ENCODE results near the gene ICOSLG.
"Not testable (repeated sequence)": the region's sequence is repeated elsewhere in the genome, so short reads cannot be mapped to it uniquely, and the experiment has no call there.

ICOSLG gene

DNA sequence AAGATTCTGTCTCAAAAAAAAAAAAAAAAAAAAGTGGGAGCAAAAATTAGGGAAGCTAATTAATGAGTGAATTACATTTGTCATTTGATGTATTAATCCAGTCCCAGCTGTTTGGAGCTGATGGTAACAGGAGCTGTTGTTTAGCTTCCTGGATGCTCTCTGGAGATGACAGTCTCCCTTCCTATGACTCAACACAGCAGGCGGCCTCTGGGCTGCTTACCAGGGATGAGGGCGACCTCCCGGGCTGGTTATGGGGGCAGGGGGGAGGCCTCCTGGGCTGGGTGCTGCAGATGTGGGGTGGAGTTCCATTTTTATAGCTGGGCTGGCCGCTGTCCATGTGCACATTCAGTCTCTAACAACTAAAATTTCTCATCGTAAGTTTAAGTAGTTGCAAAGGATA, 47.6 kb downstream of the ICOSLG start:
- H3K36me3 ChIP-seq (ENCODE audit: control insufficient read depth in 1 of 2, insufficient read depth in 2 of 2, low read length in 2 of 2); H3K9me3 ChIP-seq (ENCODE audit: control insufficient read depth in 1 of 2, low read length in 2 of 2); H3K4me1 ChIP-seq (ENCODE audit: control insufficient read depth in 1 of 2, insufficient read depth in 2 of 2, low read length in 2 of 2); H3K4me3 ChIP-seq (ENCODE audit: low read depth in 1 of 2, low read length in 2 of 2); H3K27me3 ChIP-seq (ENCODE audit: low read depth, low read length); H3K27ac ChIP-seq (ENCODE audit: low read length): not testable (repeated sequence)

DNA sequence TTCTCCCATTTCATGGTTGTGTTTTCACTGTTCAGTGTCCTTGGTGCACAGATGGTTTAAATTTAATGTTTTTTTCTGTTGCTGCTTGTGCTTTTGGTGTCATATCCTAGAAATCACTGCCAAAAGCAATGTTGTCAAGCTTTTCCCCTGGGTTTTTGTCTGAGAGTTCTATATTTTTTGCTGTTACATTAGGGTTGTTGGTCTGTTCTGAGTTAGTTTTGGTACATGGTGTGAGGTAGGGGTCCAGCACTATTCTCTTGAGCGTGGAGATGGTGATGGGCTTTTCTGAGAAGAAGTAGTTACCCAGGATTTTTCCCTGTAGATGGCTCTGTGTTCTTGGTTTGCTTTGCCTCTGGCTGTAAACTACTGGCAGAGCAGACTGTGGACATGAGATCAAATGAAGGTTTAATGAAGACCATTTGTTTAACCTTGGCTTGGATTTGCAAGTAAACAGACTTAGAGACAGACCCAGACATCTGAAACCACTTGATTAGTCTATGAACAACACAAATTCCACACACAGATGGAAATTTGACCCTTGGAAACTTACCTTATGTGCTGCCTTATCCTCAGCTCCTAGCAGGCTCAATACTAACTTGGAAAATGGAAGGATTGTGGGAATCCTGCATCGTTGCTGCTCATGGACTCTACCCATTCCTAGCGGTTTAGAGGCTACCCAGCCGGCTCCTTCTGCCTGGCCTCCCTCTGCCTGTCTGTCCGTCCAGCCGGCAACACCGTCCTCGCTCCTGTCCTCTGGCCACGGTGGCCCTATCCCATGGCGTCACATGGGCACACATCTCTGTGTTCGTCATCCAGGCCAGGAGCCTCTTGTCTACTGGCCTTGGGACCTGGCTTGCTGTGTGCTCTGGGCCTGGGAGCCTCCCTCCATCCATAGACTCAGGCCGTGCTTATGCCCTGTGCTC, 50.1 kb downstream of the ICOSLG start:
- not testable (repeated sequence) for H3K4me3 ChIP-seq (ENCODE audit: low read depth in 1 of 2, low read length in 2 of 2); H3K27ac ChIP-seq (ENCODE audit: low read length); H3K4me1 ChIP-seq (ENCODE audit: control insufficient read depth in 1 of 2, insufficient read depth in 2 of 2, low read length in 2 of 2); H3K36me3 ChIP-seq (ENCODE audit: control insufficient read depth in 1 of 2, insufficient read depth in 2 of 2, low read length in 2 of 2); H3K9me3 ChIP-seq (ENCODE audit: control insufficient read depth in 1 of 2, low read length in 2 of 2); H3K27me3 ChIP-seq (ENCODE audit: low read depth, low read length)

DNA sequence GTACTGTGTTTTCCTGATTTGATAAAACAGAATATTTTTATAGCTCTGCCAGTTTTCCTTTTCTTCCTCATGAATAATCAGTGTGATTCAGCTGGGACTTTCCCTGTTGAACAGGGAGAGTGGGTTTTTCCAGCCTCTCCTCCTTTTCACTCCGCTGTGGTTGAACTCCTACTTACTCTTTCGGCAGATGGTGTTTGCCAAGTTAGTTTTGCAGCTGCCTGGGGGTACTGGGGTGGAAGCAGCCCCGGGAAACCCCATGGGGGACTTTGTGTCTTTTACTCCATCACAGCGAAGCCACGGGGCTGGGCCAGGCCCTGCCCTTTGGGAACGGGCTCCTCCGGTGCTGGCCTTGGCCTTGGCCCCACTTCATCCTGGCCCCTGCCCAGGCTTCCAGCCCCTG, 55.9 kb downstream of the ICOSLG start:
- not testable (repeated sequence) for H3K4me3 ChIP-seq (ENCODE audit: low read depth in 1 of 2, low read length in 2 of 2); H3K36me3 ChIP-seq (ENCODE audit: control insufficient read depth in 1 of 2, insufficient read depth in 2 of 2, low read length in 2 of 2); H3K4me1 ChIP-seq (ENCODE audit: control insufficient read depth in 1 of 2, insufficient read depth in 2 of 2, low read length in 2 of 2); H3K9me3 ChIP-seq (ENCODE audit: control insufficient read depth in 1 of 2, low read length in 2 of 2); H3K27me3 ChIP-seq (ENCODE audit: low read depth, low read length); H3K27ac ChIP-seq (ENCODE audit: low read length)

DNA sequence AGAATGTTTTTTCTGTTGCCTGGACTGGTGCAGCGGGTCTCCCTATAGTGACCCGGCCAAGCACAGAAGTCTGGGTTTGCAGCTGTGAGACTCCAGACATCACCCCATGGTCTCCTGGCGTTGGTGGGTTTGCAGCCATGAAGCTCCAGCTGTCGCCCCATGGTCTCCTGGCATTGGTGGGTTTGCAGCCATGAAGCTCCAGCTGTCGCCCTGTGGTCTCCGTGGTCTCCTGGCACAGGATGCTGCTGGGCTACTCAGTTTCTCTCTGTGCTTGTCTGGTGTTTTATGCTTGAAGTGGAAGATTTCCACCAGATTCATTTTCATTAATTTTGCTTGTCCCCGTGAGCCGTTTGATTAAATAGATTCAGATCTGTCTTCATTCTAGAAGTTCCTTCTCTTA, 58.5 kb downstream of the ICOSLG start:
- H3K36me3 ChIP-seq (ENCODE audit: control insufficient read depth in 1 of 2, insufficient read depth in 2 of 2, low read length in 2 of 2); H3K4me1 ChIP-seq (ENCODE audit: control insufficient read depth in 1 of 2, insufficient read depth in 2 of 2, low read length in 2 of 2); H3K4me3 ChIP-seq (ENCODE audit: low read depth in 1 of 2, low read length in 2 of 2); H3K27me3 ChIP-seq (ENCODE audit: low read depth, low read length); H3K27ac ChIP-seq (ENCODE audit: low read length); H3K9me3 ChIP-seq (ENCODE audit: control insufficient read depth in 1 of 2, low read length in 2 of 2): not testable (repeated sequence)

DNA sequence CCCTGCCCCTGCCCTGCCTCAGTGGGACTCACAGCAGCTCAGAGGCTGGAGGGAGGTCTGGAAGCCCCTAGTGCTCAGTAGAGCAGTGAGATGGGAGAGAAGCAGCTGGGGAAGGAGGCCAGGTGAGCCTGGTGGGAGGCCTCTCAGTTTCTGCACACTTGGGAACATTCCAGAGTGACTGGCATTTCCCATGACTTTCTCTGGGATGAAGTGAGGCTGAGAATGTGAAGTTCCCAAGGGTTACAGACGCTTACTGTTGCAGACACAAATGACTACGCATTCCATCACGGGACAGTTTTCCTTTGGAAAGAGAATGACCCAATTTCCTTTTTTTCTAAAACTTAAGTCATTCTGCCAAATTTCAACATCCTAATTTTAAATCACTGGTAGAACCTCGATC, 59.2 kb downstream of the ICOSLG start:
- H3K27me3 ChIP-seq (ENCODE audit: low read depth, low read length); H3K4me1 ChIP-seq (ENCODE audit: control insufficient read depth in 1 of 2, insufficient read depth in 2 of 2, low read length in 2 of 2); H3K36me3 ChIP-seq (ENCODE audit: control insufficient read depth in 1 of 2, insufficient read depth in 2 of 2, low read length in 2 of 2); H3K9me3 ChIP-seq (ENCODE audit: control insufficient read depth in 1 of 2, low read length in 2 of 2); H3K4me3 ChIP-seq (ENCODE audit: low read depth in 1 of 2, low read length in 2 of 2); H3K27ac ChIP-seq (ENCODE audit: low read length): not testable (repeated sequence)

DNA sequence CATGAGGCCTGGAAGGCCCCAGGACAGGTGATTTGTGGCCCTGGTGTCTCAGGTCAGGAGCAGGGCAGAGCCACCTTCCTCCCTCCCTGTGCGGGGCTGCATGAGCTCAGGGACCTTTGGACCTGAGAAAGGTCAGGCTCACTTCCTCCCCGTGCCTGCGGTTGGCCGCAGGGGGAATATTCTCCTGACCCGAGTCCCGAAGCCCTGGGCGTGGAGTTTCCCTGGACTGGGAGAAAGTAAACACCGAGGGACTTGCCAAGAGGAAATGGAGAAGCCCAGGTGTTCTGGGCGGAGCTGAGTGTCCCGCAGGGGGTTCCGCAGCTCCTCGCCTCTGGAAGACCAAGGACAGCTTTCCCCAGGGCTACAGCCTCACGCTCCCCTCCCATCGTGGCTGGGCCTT, 64.6 kb downstream of the ICOSLG start:
- not testable (repeated sequence) for H3K4me3 ChIP-seq (ENCODE audit: low read depth in 1 of 2, low read length in 2 of 2); H3K9me3 ChIP-seq (ENCODE audit: control insufficient read depth in 1 of 2, low read length in 2 of 2); H3K27me3 ChIP-seq (ENCODE audit: low read depth, low read length); H3K4me1 ChIP-seq (ENCODE audit: control insufficient read depth in 1 of 2, insufficient read depth in 2 of 2, low read length in 2 of 2); H3K36me3 ChIP-seq (ENCODE audit: control insufficient read depth in 1 of 2, insufficient read depth in 2 of 2, low read length in 2 of 2); H3K27ac ChIP-seq (ENCODE audit: low read length)

DNA sequence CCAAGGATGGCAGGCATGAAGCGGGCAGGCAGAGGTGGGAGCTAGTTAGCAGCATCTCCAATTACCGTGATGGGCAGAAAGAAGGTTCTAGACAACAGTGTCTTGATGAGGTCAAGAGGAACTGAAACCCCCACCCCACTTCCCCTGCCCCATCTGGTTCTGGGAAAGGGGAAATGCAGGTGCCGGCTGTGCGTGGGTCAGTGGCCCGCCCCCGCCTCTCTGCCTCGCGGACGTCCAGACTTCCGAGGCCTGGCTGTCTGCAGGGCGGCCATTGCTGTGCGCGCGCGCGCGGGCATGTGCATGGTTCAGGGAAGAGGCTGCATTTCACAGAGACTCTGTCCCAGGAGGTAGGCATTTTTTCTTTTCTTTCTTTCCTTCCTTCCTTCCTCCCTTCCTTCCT, 65.6 kb downstream of the ICOSLG start:
- not testable (repeated sequence) for H3K27ac ChIP-seq (ENCODE audit: low read length); H3K36me3 ChIP-seq (ENCODE audit: control insufficient read depth in 1 of 2, insufficient read depth in 2 of 2, low read length in 2 of 2); H3K4me3 ChIP-seq (ENCODE audit: low read depth in 1 of 2, low read length in 2 of 2); H3K4me1 ChIP-seq (ENCODE audit: control insufficient read depth in 1 of 2, insufficient read depth in 2 of 2, low read length in 2 of 2); H3K27me3 ChIP-seq (ENCODE audit: low read depth, low read length); H3K9me3 ChIP-seq (ENCODE audit: control insufficient read depth in 1 of 2, low read length in 2 of 2)

Measured in muscle layer of duodenum (tissue), 2 donors.